Pulmonary artery endothelial cell (primary cell): Measurements from ENCODE around the gene BEST2. TPM values are rescaled to one million over a fixed set of nuclear protein-coding genes. Genes with fewer than 3 reads are reported as not detected.
"Not testable (repeated sequence)": the region's sequence is repeated elsewhere in the genome, so short reads cannot be mapped to it uniquely, and the experiment has no call there.

ENCODE experiments used
- DNase-seq: peaks from one replicate; pipeline ENCODE4 v3.0.0-alpha.2; 2011; ENCODE audit warnings: low read depth, low spot score
- total RNA-seq: library from RNA; depleted of rRNA; stranded (reverse); fragments of >200 nt; gene quantifications from 2 replicates; pipeline ENCODE4 v1.2.3, GENCODE V29; 2014

Gene BEST2
- total RNA-seq: not detected in 2 replicates

GRCh38 chr19:12751635-12752034 is at the start of gene BEST2:
TSS of gene BEST2 (plus strand) at chr19:12751791. CDS start at chr19:12752593, 802 bp downstream.
- DNase-seq: no peak

- no peak for DNase-seq
These were observed 48.5 kb upstream of the BEST2 start for GRCh38 chr19:12703046-12703445.

GRCh38 chr19:12705169-12705568 is 46.4 kb upstream of the BEST2 start:
- no peak for DNase-seq

GRCh38 chr19:12705654-12706331 is 45.8 kb upstream of the BEST2 start:
- DNase-seq: no peak

GRCh38 chr19:12706332-12706718 is 45.3 kb upstream of the BEST2 start:
- DNase-seq: no peak

- no peak for DNase-seq
These were observed 43.0 kb upstream of the BEST2 start for GRCh38 chr19:12708641-12709040.

GRCh38 chr19:12711187-12711586 is 40.4 kb upstream of the BEST2 start:
- DNase-seq: no peak

- not testable (repeated sequence) for DNase-seq
These were observed 39.5 kb upstream of the BEST2 start for GRCh38 chr19:12712077-12712476.

GRCh38 chr19:12713304-12713703 is 38.3 kb upstream of the BEST2 start:
- not testable (repeated sequence) for DNase-seq

- DNase-seq: no peak
These were observed 36.5 kb upstream of the BEST2 start for GRCh38 chr19:12715102-12715501.

- DNase-seq: no peak
These were observed 35.7 kb upstream of the BEST2 start for GRCh38 chr19:12715929-12716328.

- DNase-seq: no peak
These were observed 31.3 kb upstream of the BEST2 start for GRCh38 chr19:12720296-12720695.

- no peak for DNase-seq
These were observed 30.5 kb upstream of the BEST2 start for GRCh38 chr19:12720851-12721655.

GRCh38 chr19:12721656-12722565 is 29.7 kb upstream of the BEST2 start:
- DNase-seq: no peak

- DNase-seq: peak; percentile 98
These were observed 28.8 kb upstream of the BEST2 start for GRCh38 chr19:12722566-12723380.

- DNase-seq: no peak
These were observed 28.3 kb upstream of the BEST2 start for GRCh38 chr19:12723381-12723640.

GRCh38 chr19:12723641-12724426 is 27.8 kb upstream of the BEST2 start, which contains the start of gene TNPO2:
TSS of gene TNPO2 (minus strand) at chr19:12723932. CDS start at chr19:12720977, 2,955 bp downstream.
- no peak for DNase-seq

- DNase-seq: not testable (repeated sequence)
These were observed 26.0 kb upstream of the BEST2 start for GRCh38 chr19:12725612-12726011.

GRCh38 chr19:12726988-12727316 is 24.6 kb upstream of the BEST2 start:
- no peak for DNase-seq

GRCh38 chr19:12727745-12728433 is 23.7 kb upstream of the BEST2 start:
- DNase-seq: no peak
